ENCODE results near the gene PPTC7.
"Not testable (repeated sequence)": the region's sequence is repeated elsewhere in the genome, so short reads cannot be mapped to it uniquely, and the experiment has no call there.

Gene PPTC7

DNA sequence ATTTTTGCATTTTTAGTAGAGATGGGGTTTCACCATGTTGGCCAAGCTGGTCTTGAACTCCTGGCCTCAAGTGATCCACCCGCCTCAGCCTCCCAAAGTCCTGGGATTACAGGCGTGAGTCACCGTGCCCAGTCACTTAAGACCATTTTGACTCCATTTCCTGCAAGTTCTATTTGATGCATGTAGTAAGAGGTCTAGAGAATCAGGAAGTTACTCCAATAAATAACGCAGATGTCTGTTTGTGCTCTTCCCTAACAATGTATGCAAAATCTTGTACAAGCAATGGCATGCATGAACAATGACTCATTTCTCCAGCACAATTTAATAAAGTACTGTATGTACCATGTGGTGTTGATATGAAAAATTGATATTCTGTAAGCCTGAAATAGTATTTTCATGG is 37.9 kb downstream of the PPTC7 start:
- not testable (repeated sequence) for H3K9ac ChIP-seq (ENCODE audit: low read depth, low read length); H3K4me1 ChIP-seq (ENCODE audit: control insufficient read depth, insufficient read depth, low read length); H3K27me3 ChIP-seq (ENCODE audit: control insufficient read depth, insufficient read depth, low read length); H3K27ac ChIP-seq (ENCODE audit: low read depth, low read length); H3K4me3 ChIP-seq (ENCODE audit: low read depth, low read length); H3K9me3 ChIP-seq (ENCODE audit: control insufficient read depth, insufficient read depth, low read length)
- peaks cover 27% of the 10 kb centered on the region for H3K36me3 ChIP-seq (ENCODE audit: control insufficient read depth, insufficient read depth, low read length)

DNA sequence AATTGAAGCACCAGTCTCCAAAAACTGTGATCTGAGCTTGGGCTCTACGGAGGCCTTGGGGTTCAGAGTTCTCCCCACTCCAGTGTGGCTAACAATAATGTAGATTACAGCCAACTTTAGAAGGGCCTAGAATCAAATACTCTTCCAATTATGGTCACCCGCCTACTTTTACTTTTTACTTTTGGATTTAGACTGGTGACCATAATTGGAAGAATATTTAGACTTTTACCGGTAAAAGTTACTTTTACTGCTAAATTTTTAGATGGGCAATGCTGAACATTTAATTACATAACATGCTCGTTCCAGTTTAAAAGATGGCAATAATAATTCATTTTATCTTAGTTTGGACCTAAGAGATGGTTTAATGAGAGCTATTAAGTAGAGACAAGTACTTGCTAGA is 39.2 kb downstream of the PPTC7 start:
- H3K9ac ChIP-seq (ENCODE audit: low read depth, low read length) = no peak overlapping the region
- no peak overlapping the region for H3K4me3 ChIP-seq (ENCODE audit: low read depth, low read length)
- peaks cover 37% of the 10 kb centered on the region for H3K36me3 ChIP-seq (ENCODE audit: control insufficient read depth, insufficient read depth, low read length)
- no peaks in the 10 kb centered on the region for H3K9me3 ChIP-seq (ENCODE audit: control insufficient read depth, insufficient read depth, low read length)
- no peaks in the 10 kb centered on the region; the same call in 1 of the 2 replicates for H3K4me1 ChIP-seq (ENCODE audit: control insufficient read depth, insufficient read depth, low read length)
- H3K27ac ChIP-seq (ENCODE audit: low read depth, low read length) = no peak overlapping the region
- H3K27me3 ChIP-seq (ENCODE audit: control insufficient read depth, insufficient read depth, low read length) = no peaks in the 10 kb centered on the region

DNA sequence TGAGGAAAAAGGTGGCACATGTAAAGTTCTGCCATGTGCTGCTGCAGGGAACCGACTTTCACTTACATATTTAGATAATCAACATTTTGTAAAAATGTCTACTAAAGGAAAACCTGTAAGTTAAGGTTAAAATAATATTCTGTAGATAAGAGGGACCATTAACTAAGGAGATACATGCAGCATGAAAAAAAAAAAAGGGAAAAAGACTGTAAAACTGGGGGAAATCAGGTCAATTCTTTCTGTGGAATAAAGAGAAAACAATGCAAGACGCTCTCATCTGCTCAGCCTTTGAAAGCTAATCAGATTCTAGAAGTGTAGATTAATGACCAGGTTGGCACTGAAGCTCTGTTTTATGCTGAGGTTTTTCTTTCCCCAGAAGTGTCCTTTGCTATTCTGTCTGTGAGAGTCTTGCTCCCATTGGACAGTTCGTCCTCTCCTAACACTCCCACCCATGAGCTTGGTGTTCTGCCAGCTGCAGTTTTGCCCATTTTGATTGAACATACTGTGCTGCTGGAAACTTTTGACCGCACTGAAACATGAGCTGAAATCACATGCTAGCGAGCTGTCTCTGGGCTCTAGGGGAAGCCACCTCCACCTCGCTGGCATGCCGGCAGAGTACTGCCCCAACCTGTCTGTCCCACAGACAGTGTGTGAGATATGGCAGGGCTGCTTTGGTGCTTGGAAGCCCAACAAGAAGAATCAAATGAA is 39.7 kb downstream of the PPTC7 start:
- H3K36me3 ChIP-seq (ENCODE audit: control insufficient read depth, insufficient read depth, low read length) = peaks cover 42% of the 10 kb centered on the region
- no peak overlapping the region for H3K4me3 ChIP-seq (ENCODE audit: low read depth, low read length)
- H3K27ac ChIP-seq (ENCODE audit: low read depth, low read length) = no peak overlapping the region
- H3K9ac ChIP-seq (ENCODE audit: low read depth, low read length) = no peak overlapping the region
- H3K4me1 ChIP-seq (ENCODE audit: control insufficient read depth, insufficient read depth, low read length) = no peaks in the 10 kb centered on the region; the same call in 1 of the 2 replicates
- no peaks in the 10 kb centered on the region for H3K27me3 ChIP-seq (ENCODE audit: control insufficient read depth, insufficient read depth, low read length)
- H3K9me3 ChIP-seq (ENCODE audit: control insufficient read depth, insufficient read depth, low read length) = no peaks in the 10 kb centered on the region

DNA sequence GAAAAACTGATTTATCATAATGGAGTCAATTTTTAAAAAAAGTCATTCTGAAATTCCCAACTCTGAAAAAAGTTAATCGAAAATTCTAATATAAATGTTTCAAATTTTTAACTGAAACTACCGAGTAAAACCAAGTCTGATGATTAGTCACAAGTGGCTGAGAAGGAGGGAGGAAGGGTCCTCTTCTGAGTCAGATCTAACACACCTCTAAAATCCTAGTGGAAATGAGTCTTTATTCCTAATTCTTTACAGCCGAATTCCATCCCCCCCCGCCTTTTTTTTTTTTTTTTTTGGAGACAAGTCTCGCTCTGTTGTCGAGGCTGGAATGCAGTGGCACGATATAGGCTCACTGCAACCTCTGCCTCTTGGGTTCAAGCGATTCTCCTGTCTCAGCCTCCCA is 43.1 kb downstream of the PPTC7 start:
- no peaks in the 10 kb centered on the region; the same call in 1 of the 2 replicates for H3K4me1 ChIP-seq (ENCODE audit: control insufficient read depth, insufficient read depth, low read length)
- no peaks in the 10 kb centered on the region for H3K27me3 ChIP-seq (ENCODE audit: control insufficient read depth, insufficient read depth, low read length)
- H3K9ac ChIP-seq (ENCODE audit: low read depth, low read length) = no peak overlapping the region
- no peak overlapping the region for H3K27ac ChIP-seq (ENCODE audit: low read depth, low read length)
- H3K36me3 ChIP-seq (ENCODE audit: control insufficient read depth, insufficient read depth, low read length) = peaks cover 61% of the 10 kb centered on the region
- no peaks in the 10 kb centered on the region for H3K9me3 ChIP-seq (ENCODE audit: control insufficient read depth, insufficient read depth, low read length)
- no peak overlapping the region for H3K4me3 ChIP-seq (ENCODE audit: low read depth, low read length)

DNA sequence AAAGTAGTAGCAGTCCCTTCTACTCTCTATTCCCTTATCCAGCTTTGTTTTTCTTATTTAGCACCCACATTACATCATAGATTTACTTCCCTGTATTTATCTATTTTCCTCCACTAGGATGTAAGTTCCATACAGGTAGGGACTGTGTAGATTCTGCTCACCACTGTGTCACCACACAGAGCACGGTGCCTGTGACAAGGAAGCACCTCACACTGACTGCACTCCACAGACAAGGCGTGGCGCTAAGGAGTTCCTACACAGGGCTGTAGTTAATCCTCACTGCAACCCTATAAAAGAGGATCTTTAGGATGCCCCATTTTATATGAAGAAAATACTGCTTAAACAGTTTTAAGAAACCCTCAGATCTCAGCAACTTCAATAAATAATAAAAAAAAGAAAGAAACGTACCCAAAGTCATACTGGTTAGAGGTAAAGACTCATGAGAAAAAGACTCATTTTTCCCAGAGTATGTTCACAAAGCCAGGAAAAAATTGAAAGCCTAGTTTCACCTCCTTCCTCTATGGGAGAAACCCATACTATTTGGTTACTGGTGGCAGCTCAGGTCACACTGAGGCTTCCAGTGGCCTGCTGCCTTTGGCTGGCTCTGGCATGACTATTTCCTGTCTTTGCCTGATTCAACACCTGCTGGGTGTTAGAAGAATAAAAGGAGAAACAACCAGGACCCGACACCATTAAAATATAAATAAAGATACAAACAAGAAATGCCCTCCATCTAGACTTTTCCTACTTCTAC is 44.1 kb downstream of the PPTC7 start:
- Histone ChIP-seq H3K27me3 (ENCODE audit: control insufficient read depth, insufficient read depth, low read length) (no peaks in the 10 kb centered on the region), H3K4me1 (ENCODE audit: control insufficient read depth, insufficient read depth, low read length) (no peaks in the 10 kb centered on the region; the same call in 1 of the 2 replicates), H3K36me3 (ENCODE audit: control insufficient read depth, insufficient read depth, low read length) (peaks cover 58% of the 10 kb centered on the region), H3K9ac (ENCODE audit: low read depth, low read length) (no peak overlapping the region), H3K9me3 (ENCODE audit: control insufficient read depth, insufficient read depth, low read length) (no peaks in the 10 kb centered on the region), H3K27ac (ENCODE audit: low read depth, low read length) (no peak overlapping the region), H3K4me3 (ENCODE audit: low read depth, low read length) (no peak overlapping the region)

DNA sequence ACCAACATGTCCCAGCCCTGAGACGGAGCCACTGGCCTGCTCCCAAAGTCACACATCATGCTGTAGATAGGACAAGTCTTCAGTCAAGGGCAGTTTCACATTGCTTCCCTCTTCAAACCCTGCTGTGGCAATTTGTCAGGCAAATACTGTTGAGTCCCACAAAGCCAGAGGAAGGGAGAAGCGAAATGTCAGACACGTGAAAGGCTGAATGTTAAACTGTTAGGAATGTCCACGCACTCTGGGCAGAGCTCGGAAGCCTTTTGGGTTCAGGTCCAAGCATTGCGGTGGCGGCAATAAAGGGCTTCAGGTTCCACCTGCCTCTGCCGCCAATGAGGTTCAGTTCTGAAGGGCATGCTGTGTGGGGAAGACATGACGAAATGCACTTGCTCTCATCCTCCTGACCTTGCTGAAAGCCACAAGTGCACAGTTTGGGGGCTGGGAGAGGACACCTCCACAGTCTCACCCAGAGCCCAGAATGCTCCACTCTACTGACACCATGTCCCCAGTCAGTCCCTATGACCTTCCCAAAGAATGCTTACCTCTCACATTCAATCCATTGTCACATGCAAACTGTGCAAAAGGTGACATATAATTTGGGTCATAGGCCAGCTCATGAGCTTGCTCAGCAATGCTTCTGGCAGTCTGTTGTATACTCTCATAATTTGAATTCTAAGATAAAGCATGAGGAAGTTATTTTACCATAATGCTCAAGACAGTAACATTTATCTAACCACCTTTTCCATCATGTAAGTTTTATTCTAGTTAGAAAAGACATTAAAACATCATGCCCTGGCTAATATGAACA is 45.3 kb downstream of the PPTC7 start:
- no peaks in the 10 kb centered on the region; the same call in 1 of the 2 replicates for H3K4me1 ChIP-seq (ENCODE audit: control insufficient read depth, insufficient read depth, low read length)
- no peak overlapping the region for H3K27ac ChIP-seq (ENCODE audit: low read depth, low read length)
- no peaks in the 10 kb centered on the region for H3K9me3 ChIP-seq (ENCODE audit: control insufficient read depth, insufficient read depth, low read length)
- H3K27me3 ChIP-seq (ENCODE audit: control insufficient read depth, insufficient read depth, low read length) = no peaks in the 10 kb centered on the region
- peaks cover 46% of the 10 kb centered on the region for H3K36me3 ChIP-seq (ENCODE audit: control insufficient read depth, insufficient read depth, low read length)
- H3K9ac ChIP-seq (ENCODE audit: low read depth, low read length) = no peak overlapping the region
- no peak overlapping the region for H3K4me3 ChIP-seq (ENCODE audit: low read depth, low read length)

DNA sequence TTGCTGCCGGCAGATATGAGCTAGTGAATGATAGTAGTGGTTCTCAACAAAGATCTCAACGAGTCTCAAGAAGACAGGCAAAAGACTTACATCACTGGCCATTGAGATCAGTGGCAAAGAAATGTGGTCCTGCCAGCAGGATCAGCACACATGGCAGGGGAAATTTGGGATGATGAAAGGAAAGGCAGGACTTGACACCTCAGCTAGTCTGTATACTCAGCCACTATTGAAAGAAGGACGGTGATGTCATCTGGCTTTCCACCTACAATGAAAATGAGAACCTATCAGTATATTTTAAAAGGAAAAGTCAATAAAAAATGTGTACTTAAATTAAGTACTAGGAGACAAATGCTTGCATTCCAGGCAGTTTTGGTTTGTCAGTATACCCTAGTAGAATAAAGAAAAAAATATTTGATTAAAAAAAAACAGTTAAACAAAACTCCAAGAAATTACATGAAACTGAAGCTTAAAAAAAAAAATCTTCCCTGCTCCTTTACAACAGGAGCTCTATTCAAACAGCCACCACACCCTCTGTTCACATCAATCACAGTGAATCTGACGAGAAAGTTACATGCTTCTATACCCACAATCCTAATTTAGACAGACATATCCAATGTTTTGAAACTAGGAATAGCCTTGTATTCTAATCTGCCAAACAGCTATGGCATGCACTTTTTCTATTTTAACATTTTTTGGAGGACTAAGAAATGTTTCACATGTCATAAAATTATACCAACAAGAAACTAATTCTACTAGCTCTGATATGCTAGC is 46.1 kb downstream of the PPTC7 start:
- Histone ChIP-seq H3K4me3 (ENCODE audit: low read depth, low read length) (no peak overlapping the region), H3K9ac (ENCODE audit: low read depth, low read length) (no peak overlapping the region), H3K27me3 (ENCODE audit: control insufficient read depth, insufficient read depth, low read length) (no peaks in the 10 kb centered on the region), H3K9me3 (ENCODE audit: control insufficient read depth, insufficient read depth, low read length) (no peaks in the 10 kb centered on the region), H3K27ac (ENCODE audit: low read depth, low read length) (no peak overlapping the region), H3K36me3 (ENCODE audit: control insufficient read depth, insufficient read depth, low read length) (peaks cover 44% of the 10 kb centered on the region), H3K4me1 (ENCODE audit: control insufficient read depth, insufficient read depth, low read length) (no peaks in the 10 kb centered on the region; the same call in 1 of the 2 replicates)

DNA sequence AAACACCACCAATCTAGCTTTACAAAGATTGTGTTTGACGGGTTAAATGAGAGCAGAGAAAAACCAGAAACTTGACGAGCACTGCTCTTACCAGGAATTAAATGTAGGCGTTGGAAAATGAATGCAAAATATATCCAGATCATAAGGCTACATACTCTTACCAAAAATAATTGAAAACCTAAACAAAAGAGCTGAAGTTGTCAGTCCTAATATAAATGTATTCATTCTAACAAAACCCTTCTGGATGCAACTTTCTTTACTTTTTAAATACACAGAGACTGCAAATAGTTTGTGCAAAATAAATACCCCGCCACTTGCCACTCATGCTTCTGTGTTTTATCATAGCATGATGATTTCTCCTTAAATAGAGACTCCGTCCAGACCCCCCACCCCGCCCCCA is 48.3 kb downstream of the PPTC7 start:
- H3K9me3 ChIP-seq (ENCODE audit: control insufficient read depth, insufficient read depth, low read length) = no peaks in the 10 kb centered on the region
- H3K4me1 ChIP-seq (ENCODE audit: control insufficient read depth, insufficient read depth, low read length) = no peaks in the 10 kb centered on the region; the same call in 1 of the 2 replicates
- no peak overlapping the region for H3K27ac ChIP-seq (ENCODE audit: low read depth, low read length)
- no peak overlapping the region for H3K9ac ChIP-seq (ENCODE audit: low read depth, low read length)
- no peaks in the 10 kb centered on the region for H3K27me3 ChIP-seq (ENCODE audit: control insufficient read depth, insufficient read depth, low read length)
- no peak overlapping the region for H3K4me3 ChIP-seq (ENCODE audit: low read depth, low read length)
- H3K36me3 ChIP-seq (ENCODE audit: control insufficient read depth, insufficient read depth, low read length) = peaks cover 43% of the 10 kb centered on the region

DNA sequence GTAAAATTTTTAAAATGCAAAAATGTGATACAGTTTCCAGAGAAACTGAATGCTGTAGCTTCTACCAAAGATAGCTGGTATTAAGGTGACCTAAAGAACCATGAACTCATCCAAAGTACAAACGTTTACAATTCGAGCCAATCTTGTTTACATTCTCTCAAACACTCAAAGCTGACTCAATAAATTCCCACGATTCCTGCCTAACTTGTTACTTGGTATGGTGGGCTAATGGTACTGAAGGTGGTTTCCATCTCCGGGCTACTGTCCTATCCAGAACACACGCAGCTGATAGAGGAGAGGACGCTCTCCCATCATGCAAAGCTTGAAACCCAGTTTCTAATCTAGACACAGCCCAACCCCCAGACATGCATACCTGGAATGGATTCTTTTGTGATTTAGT is 49.5 kb downstream of the PPTC7 start:
- Histone ChIP-seq H3K27ac (ENCODE audit: low read depth, low read length) (no peak overlapping the region), H3K9me3 (ENCODE audit: control insufficient read depth, insufficient read depth, low read length) (no peaks in the 10 kb centered on the region), H3K36me3 (ENCODE audit: control insufficient read depth, insufficient read depth, low read length) (peaks cover 31% of the 10 kb centered on the region), H3K4me3 (ENCODE audit: low read depth, low read length) (no peak overlapping the region), H3K9ac (ENCODE audit: low read depth, low read length) (no peak overlapping the region), H3K4me1 (ENCODE audit: control insufficient read depth, insufficient read depth, low read length) (no peaks in the 10 kb centered on the region), H3K27me3 (ENCODE audit: control insufficient read depth, insufficient read depth, low read length) (no peaks in the 10 kb centered on the region)

DNA sequence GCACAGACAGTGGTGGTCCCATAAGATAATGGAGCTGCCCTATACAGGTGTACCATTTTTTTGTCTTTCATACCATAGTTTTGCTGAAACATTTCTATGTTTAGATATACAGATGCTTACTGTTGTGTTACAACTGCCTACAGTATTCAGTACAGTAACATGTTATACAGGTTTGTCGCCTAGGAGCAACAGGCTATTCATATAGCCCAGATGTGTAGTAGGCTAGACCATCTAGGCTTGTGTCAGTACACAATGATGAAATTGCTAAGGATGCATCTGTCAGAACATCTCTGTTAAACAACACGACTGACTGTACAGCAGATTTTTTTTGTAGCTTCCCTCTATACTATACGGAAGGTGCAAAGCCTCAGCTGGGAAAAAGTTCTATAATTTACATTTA is 50.5 kb downstream of the PPTC7 start:
- H3K4me1 ChIP-seq (ENCODE audit: control insufficient read depth, insufficient read depth, low read length) = no peaks in the 10 kb centered on the region
- peaks cover 21% of the 10 kb centered on the region for H3K36me3 ChIP-seq (ENCODE audit: control insufficient read depth, insufficient read depth, low read length)
- no peak overlapping the region for H3K9ac ChIP-seq (ENCODE audit: low read depth, low read length)
- no peak overlapping the region for H3K27ac ChIP-seq (ENCODE audit: low read depth, low read length)
- H3K9me3 ChIP-seq (ENCODE audit: control insufficient read depth, insufficient read depth, low read length) = no peaks in the 10 kb centered on the region
- no peak overlapping the region for H3K4me3 ChIP-seq (ENCODE audit: low read depth, low read length)
- no peaks in the 10 kb centered on the region for H3K27me3 ChIP-seq (ENCODE audit: control insufficient read depth, insufficient read depth, low read length)

All from HUES48 (cell line).